Mesodermal cell (in vitro differentiated cells): ENCODE data around the gene TEX53.

Experiments
- H3K27ac ChIP-seq: 2 replicates; pipeline ENCODE4 v1.7.0; 2013; ENCODE audit warnings: mild to moderate bottlenecking, low read depth, low read length, moderate library complexity; ENCODE audit not compliant: severe bottlenecking
- H3K36me3 ChIP-seq: 2 replicates; pipeline ENCODE4 v1.7.1; 2013; ENCODE audit warnings: mild to moderate bottlenecking, low read length, moderate library complexity; ENCODE audit not compliant: control insufficient read depth, insufficient read depth
- H3K4me1 ChIP-seq: one replicate; pipeline ENCODE4 v1.7.1; 2013; ENCODE audit warnings: mild to moderate bottlenecking, low read length; ENCODE audit not compliant: insufficient read depth, control insufficient read depth, poor library complexity, severe bottlenecking
- H3K4me3 ChIP-seq: 2 replicates; pipeline ENCODE4 v1.7.0; 2013; ENCODE audit warnings: low read length, control low read depth, mild to moderate bottlenecking; ENCODE audit not compliant: insufficient read depth, poor library complexity, severe bottlenecking; ENCODE audit errors: extremely low read depth
- H3K9me3 ChIP-seq: 2 replicates; pipeline ENCODE4 v1.7.1; 2013; ENCODE audit warnings: mild to moderate bottlenecking, low read length, moderate library complexity; ENCODE audit not compliant: control insufficient read depth
- WGBS, 2 experiments: methylation state at CpG; one replicate each; pipeline ENCODE4 v1.1.5; 2013; ENCODE audit warnings: missing lambda C conversion rate in 2 of 2; ENCODE audit not compliant: insufficient coverage in 2 of 2; 5-methylcytosine and 5-hydroxymethylcytosine counted together

TEX53 gene

GRCh38 chr9:114666851-114667250 is 9.2 kb upstream of the TEX53 start:
- 0% methylated on average over 1 of the region's 4 CpGs; no CpG with 5 or more reads in 1 of the 2 experiments for WGBS, 2 experiments
- Histone ChIP-seq H3K27ac (no peak overlapping the region), H3K4me3 (no peak overlapping the region)

GRCh38 chr9:114666401-114666800 is 8.8 kb upstream of the TEX53 start:
- Histone ChIP-seq H3K4me1 (no peaks in the 10 kb centered on the region), H3K9me3 (no peaks in the 10 kb centered on the region), H3K27ac (no peak overlapping the region), H3K4me3 (no peak overlapping the region), H3K36me3 (no peaks in the 10 kb centered on the region)
- 95 to 100% methylated on average over 2 to 3 of the region's 5 CpGs for WGBS, 2 experiments

More at GRCh38 chr9:114666851-114667250, 9.2 kb upstream of the TEX53 start:
- Histone ChIP-seq H3K9me3 (no peaks in the 10 kb centered on the region), H3K4me1 (no peaks in the 10 kb centered on the region), H3K36me3 (no peaks in the 10 kb centered on the region)

- Histone ChIP-seq H3K36me3 (no peaks in the 10 kb centered on the region), H3K4me1 (no peaks in the 10 kb centered on the region)
Measured at GRCh38 chr9:114664181-114664580, 6.6 kb upstream of the TEX53 start.

GRCh38 chr9:114662081-114662989 is 4.7 kb upstream of the TEX53 start:
- Histone ChIP-seq H3K4me1 (no peaks in the 10 kb centered on the region), H3K9me3 (no peaks in the 10 kb centered on the region), H3K4me3 (no peak overlapping the region), H3K27ac (no peak overlapping the region), H3K36me3 (no peaks in the 10 kb centered on the region)
- 26 to 43% methylated on average over 4 to 8 of the region's 10 CpGs for WGBS, 2 experiments

More at GRCh38 chr9:114664181-114664580, 6.6 kb upstream of the TEX53 start:
- WGBS, 2 experiments, result no CpG with 5 or more reads among the region's 3 CpGs
- Histone ChIP-seq H3K9me3 (no peaks in the 10 kb centered on the region), H3K4me3 (no peak overlapping the region), H3K27ac (no peak overlapping the region)

GRCh38 chr9:114656301-114656700 is 1.3 kb downstream of the TEX53 start:
- H3K36me3 ChIP-seq, result no peaks in the 10 kb centered on the region
- H3K27ac ChIP-seq, result no peak overlapping the region
- no peaks in the 10 kb centered on the region for H3K4me1 ChIP-seq
- WGBS, 2 experiments, result 82 to 90% methylated on average over 5 to 10 of the region's 12 CpGs
- H3K9me3 ChIP-seq, result no peaks in the 10 kb centered on the region
- H3K4me3 ChIP-seq, result no peak overlapping the region

- Histone ChIP-seq H3K9me3 (no peaks in the 10 kb centered on the region), H3K27ac (no peak overlapping the region), H3K4me1 (no peaks in the 10 kb centered on the region), H3K36me3 (no peaks in the 10 kb centered on the region), H3K4me3 (no peak overlapping the region)
- WGBS, 2 experiments, result 84 to 89% methylated on average over 7 to 8 of the region's 8 CpGs
Measured at GRCh38 chr9:114655689-114656088, 1.9 kb downstream of the TEX53 start.

GRCh38 chr9:114653556-114654159 is 3.9 kb downstream of the TEX53 start:
- 20 to 63% methylated on average over 3 of the region's 6 CpGs for WGBS, 2 experiments
- no peak overlapping the region for H3K27ac ChIP-seq

GRCh38 chr9:114652776-114653555 is 4.6 kb downstream of the TEX53 start:
- Histone ChIP-seq H3K27ac (no peak overlapping the region), H3K4me1 (no peaks in the 10 kb centered on the region), H3K9me3 (no peaks in the 10 kb centered on the region), H3K4me3 (no peak overlapping the region), H3K36me3 (no peaks in the 10 kb centered on the region)
- WGBS, 2 experiments, result no CpG with 5 or more reads among the region's 2 CpGs

More at GRCh38 chr9:114653556-114654159, 3.9 kb downstream of the TEX53 start:
- Histone ChIP-seq H3K4me3 (no peak overlapping the region), H3K4me1 (no peaks in the 10 kb centered on the region), H3K36me3 (no peaks in the 10 kb centered on the region), H3K9me3 (no peaks in the 10 kb centered on the region)

- Histone ChIP-seq H3K4me1 (no peaks in the 10 kb centered on the region), H3K27ac (no peak overlapping the region), H3K36me3 (peaks cover 4% of the 10 kb centered on the region), H3K9me3 (no peaks in the 10 kb centered on the region), H3K4me3 (no peak overlapping the region)
- WGBS, 2 experiments, result 86 to 95% methylated on average over 4 to 5 of the region's 5 CpGs
Measured at GRCh38 chr9:114643896-114644295, 13.7 kb downstream of the TEX53 start.

GRCh38 chr9:114643001-114643400 is 14.6 kb downstream of the TEX53 start:
- Histone ChIP-seq H3K9me3 (no peaks in the 10 kb centered on the region), H3K27ac (no peak overlapping the region), H3K4me3 (no peak overlapping the region), H3K36me3 (peaks cover 4% of the 10 kb centered on the region), H3K4me1 (no peaks in the 10 kb centered on the region)
- WGBS, 2 experiments, result 77 to 97% methylated on average over 7 to 8 of the region's 8 CpGs
